ENCODE measurements around the gene CDKN1A.
"Not testable (repeated sequence)": the region's sequence is repeated elsewhere in the genome, so short reads cannot be mapped to it uniquely, and the experiment has no call there.

Gene CDKN1A

DNA sequence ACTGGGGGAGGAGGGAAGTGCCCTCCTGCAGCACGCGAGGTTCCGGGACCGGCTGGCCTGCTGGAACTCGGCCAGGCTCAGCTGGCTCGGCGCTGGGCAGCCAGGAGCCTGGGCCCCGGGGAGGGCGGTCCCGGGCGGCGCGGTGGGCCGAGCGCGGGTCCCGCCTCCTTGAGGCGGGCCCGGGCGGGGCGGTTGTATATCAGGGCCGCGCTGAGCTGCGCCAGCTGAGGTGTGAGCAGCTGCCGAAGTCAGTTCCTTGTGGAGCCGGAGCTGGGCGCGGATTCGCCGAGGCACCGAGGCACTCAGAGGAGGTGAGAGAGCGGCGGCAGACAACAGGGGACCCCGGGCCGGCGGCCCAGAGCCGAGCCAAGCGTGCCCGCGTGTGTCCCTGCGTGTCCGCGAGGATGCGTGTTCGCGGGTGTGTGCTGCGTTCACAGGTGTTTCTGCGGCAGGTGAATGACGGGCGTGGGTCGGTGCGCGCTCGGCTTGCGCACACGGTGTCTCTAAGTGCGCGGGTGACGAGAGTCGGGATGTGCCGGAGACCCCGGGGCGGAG is at the start of gene CDKN1A:
TSS of gene CDKN1A (plus strand) at position 227 of the 555 bp plus-strand sequence. CDS start 5,388 bp downstream, outside the sequence.
- DNase-seq (ENCODE audit: low spot score) = peak; percentile 73

GRCh38 chr6:36629784-36630183 is 48.7 kb upstream of the CDKN1A start:
- no peak for DNase-seq (ENCODE audit: low spot score)

- no peak for DNase-seq (ENCODE audit: low spot score)
These were observed 47.0 kb upstream of the CDKN1A start for GRCh38 chr6:36631326-36632011.

DNA sequence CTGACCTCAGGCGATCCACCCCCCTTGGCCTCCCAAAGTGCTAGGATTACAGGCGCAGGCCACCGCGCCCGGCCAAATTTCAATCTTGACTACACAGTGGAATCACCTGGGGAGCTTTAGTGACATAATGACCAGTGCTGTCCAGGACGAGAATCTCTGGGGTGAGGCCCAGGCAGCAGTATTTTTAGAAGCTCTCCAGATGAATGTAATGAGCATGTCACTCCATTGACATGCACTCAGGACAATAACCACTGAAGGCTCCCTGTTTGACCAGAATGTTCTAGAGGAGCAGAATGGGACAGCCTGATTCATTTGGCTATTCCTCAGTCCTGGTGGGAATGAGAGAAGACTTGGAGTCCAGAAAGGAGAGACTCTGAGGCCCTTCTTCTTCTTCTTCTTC is 45.1 kb upstream of the CDKN1A start:
- DNase-seq (ENCODE audit: low spot score) = no peak

DNA sequence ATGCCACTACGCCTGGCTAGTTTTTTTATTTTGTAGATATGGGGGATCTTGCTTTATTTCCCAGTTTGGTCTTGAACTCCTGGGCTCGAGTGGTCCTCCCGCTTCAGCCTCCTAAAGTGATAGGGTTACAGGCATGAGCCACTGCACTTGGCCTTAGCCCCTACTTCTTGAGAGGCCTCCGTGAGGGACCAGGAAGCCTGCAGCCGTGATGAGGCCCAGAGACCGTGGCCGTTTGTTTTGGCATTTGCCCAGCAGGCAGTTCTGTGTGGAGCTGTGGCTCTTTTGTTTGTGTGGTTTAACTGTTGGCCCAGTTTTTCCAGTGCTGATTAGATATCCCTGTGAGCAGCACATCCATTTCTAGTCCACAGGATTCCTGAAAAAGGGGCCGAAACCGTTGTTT is 44.6 kb upstream of the CDKN1A start:
- DNase-seq (ENCODE audit: low spot score) = no peak

- no peak for DNase-seq (ENCODE audit: low spot score)
These were observed 44.0 kb upstream of the CDKN1A start for GRCh38 chr6:36634317-36635108.

- DNase-seq (ENCODE audit: low spot score) = no peak
These were observed 42.2 kb upstream of the CDKN1A start for GRCh38 chr6:36636283-36636682.

- DNase-seq (ENCODE audit: low spot score) = no peak
These were observed 41.7 kb upstream of the CDKN1A start for GRCh38 chr6:36636687-36637418.

DNA sequence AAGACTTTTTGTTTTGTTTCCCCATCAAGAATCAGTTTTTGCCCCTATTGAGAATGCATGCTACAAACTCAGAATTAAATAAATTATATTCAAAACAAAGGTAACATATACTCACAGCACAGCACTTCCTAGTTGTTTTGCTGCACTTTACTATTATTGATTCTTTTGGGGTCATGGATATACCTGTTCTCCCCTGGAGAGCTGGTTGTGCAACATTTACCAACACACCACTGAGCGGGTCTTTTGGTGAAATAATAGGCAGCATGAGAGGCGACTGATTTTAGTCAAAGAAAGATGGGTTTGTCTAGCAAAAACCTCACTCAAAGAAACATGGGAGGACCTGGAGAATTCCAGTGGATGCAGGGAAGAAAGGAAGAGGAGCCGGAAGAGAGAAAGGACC is 39.9 kb upstream of the CDKN1A start:
- DNase-seq (ENCODE audit: low spot score) = no peak

- no peak for DNase-seq (ENCODE audit: low spot score)
These were observed 39.2 kb upstream of the CDKN1A start for GRCh38 chr6:36639171-36639808.

GRCh38 chr6:36641543-36641942 is 37.0 kb upstream of the CDKN1A start:
- no peak for DNase-seq (ENCODE audit: low spot score)

- DNase-seq (ENCODE audit: low spot score) = no peak
These were observed 35.3 kb upstream of the CDKN1A start for GRCh38 chr6:36642913-36643817.

GRCh38 chr6:36643977-36644376 is 34.5 kb upstream of the CDKN1A start:
- no peak for DNase-seq (ENCODE audit: low spot score)

- DNase-seq (ENCODE audit: low spot score) = no peak
These were observed 29.4 kb upstream of the CDKN1A start for GRCh38 chr6:36649086-36649485.

DNA sequence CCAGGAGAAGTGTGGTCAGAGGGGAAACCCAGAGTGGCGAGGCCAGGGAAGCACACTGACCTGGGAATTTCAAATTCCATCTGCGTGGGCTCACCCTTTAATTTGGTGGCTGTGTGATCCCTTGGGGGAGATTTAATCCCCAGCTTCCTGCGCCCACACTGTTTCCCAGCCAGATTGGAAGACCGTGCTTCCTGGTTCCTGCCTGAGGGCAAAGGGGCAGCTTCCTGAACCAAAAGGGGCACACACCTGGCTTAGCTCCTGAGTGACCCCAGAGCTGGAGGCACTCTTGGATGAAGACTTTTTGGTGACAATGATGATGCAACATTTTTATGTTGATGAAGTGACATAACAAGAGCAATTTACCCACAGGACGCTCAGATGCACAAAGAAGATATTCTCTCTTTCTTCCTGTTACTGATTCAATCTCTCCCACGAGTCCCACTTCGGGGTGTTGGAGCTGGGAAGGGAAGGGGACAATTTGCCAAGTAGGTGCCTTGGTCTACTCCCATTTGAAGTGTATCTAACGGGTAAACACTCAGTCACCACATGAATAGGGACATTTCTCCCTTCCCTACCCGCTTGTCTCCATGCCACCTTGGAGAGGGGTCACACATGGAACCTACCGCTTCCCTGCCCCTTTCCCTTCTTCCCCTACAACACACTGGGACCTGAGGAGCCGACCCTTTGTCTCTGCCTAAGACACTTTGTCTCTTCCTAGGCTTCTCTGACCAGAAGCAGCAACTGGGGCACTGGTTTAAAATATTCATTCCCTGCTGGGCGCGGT is 28.6 kb upstream of the CDKN1A start:
- DNase-seq (ENCODE audit: low spot score) = no peak

- DNase-seq (ENCODE audit: low spot score) = no peak
These were observed 27.6 kb upstream of the CDKN1A start for GRCh38 chr6:36650848-36651478.

DNA sequence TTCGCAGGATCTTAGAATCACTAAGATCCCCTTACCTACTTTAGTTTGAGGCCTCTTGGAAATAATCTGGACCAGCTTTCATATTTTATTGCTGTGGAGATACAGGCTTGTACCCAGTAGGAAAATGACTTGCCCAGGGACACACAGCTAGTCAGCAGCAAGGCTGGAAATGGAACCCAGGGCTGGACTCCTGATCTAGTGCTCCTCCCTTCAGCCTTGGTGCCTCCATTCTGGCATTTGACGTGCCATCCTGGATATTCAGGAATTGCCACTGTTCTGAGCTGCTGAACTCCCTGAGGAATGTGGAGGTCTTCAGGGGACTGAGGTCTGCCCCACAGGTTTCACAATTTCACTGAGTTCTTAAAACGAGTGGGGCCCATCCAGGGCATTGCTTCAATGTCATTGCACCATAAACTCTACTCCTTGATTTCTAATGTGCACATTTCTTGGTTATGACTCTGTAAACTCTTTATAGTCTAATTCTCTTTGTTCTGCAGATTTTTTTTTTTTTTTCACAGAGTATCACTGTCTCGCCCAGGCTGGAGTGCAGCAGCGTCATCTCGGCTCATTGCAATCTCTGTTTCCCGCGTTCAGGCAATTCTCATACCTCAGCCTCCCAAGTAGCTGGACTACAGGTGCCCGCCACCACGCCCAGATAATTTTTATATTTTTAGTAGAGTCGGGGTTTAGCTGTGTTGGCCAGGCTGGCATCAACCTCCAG is 26.7 kb upstream of the CDKN1A start:
- no peak for DNase-seq (ENCODE audit: low spot score)

GRCh38 chr6:36654469-36654868 is 24.0 kb upstream of the CDKN1A start:
- not testable (repeated sequence) for DNase-seq (ENCODE audit: low spot score)

All from CD4-positive, alpha-beta T cell treated with Interleukin-6 at 100 ng/mL for 8 hours (primary cell).